Activated T-cell treated with anti-CD3 and anti-CD28 coated beads, Interleukin-2, amount 50 U/mL, for 1 hour (primary cell): ENCODE results near the gene ARL16.

Experiments
- DNase-seq: peaks from one replicate; pipeline ENCODE4 v3.0.0-alpha.2; 2020

The ARL16 gene

DNA sequence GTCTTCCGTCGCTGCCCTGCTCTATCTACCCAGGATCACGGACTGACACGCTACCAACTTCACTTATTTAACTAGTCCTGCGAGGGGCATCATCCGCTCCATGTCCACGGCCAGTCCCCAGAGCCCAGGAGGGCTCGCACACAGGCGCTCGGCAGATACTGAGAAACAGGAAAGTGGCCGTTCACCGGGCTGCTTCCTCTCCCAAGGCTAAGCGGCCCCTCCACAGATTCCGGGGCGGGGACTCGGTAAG lies 17.6 kb downstream of the ARL16 start:
- DNase-seq, result no peak

DNA sequence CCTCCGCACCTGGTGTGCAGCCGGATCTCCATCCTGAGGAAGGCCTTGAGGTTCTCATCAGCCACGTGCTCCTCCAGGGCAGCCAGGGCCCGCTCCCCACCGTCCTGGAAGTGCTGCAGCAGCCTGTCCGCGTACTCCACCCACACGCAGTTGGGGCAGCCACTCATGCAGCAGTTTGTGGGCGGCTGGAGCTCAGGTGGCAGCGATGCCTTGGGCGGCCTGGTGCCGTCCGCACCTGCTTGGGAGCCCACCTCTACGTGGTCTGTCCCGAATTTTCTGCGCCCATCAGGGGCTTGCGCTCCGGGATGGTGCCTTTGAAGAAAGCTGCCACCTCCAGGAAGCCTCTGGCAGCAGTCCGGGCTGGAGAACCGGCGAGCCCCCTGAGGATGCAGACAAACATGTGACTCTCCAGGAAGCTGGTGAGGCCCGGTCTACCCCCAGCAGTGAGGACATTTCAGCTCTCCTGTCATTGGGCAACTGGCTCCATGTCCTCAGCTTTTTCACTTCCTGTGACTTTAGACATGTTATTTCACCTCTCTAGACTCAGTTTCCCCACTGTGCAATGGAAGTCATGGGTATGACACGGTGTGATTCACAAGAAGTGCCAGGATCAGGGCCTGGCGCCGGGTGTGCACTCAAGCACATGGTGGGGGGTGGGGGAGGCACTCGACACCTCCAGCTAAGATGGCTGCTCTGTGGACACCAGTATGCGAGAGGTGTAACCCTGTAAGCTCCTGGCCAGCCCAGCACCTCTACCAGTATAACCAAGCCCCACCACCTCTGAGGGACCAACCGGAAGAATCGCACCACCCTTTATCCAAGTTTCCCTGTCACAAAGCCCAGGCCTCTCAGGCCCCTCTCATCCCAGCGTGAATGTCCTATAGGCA lies 18.1 kb downstream of the ARL16 start:
- DNase-seq, result peak; percentile 47

DNA sequence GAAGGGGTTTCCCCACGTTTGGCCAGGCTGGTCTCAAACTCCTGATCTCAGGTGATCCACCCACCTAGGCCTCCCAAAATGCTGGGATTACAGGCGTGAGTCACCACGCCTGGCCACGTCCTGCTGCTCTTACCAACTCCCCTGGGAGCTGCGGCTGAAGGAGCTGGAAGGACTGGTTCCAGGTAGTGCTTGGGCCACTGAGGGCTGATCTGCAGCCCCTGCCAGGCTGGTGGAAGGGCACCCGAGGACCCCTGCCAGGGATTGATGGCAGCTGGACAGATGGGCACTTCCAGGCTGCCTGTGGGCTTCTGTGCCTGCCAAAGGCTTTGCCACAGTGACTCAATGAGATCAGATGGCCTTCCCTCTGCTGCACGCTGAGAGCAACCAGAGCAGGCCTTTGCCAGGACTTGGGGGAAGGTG lies 19.5 kb downstream of the ARL16 start:
- no peak for DNase-seq

DNA sequence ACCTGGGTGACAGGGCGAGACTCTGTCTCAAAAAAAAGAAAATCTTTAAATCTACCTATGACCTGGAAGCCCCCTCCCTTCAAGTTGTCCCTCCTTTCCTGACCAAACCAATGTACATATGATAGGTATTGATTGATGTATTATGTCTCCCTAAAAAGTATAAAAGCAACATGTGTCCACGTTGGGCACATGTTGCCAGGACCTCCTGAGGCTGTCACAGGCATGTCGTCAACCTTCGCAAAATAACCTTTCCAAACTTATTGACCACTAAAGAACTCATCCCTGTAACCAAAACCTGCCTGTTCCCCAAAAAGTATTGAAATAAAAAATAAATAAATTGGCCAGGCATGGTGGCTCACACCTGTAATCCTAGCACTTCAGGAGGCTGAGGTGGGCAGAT lies 21.6 kb downstream of the ARL16 start:
- no peak for DNase-seq

DNA sequence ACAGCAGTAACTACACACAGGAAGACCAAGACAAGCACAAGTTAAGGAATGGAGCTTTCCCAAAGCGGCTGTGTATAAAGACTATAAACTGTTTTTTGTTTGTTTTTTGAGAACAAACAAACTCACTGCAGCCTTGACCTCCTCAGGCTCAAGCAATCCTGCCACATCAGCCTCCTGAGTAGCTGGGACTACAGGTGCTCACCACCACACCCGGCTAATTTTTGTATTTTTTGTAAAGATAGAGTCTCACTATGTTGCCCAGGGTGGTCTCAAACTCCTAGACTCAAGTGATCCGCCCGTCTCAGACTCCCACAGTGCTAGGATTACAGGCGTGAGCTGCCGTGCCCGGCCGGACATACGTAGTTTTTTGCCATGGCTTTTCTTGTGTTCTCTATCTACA lies 23.2 kb downstream of the ARL16 start:
- no peak for DNase-seq

DNA sequence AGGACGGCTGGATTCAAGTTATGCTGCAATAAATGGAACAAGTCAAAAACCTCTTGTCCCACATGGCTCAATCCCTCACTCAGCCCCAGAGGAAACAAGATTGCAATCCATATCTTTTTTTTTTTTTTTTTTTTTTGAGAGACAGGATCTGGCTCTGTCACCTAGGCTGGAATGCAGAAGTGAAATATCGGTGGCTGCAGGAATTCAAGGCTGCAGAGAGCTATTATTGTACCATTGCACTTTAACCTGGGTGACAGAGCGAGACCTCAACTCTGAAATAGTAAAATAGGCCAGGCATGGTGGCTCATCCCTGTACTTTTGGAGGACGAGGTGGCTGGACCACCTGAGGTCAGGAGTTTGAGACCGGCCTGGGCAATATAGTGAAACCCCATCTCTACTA lies 24.6 kb downstream of the ARL16 start:
- DNase-seq, result no peak

DNA sequence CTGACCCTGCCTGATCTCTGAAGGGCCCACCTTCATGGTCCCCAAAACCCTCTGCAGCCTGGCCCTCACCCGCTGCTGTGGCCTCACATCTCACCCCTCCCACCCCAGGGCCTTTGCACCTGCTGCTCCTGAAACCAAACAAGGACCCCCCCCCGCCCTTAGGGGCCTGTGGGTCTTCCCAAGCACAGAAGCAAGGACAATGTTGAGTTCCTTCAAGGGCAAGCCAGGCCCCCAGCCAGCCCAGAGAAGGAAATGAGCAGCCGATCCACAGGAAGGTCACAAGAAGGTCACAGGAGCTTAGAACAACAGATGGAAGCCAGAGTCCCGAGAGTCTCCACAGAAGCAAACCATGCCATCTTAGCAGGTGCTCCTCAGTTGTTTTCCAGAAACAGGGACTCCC lies 26.8 kb downstream of the ARL16 start:
- no peak for DNase-seq

DNA sequence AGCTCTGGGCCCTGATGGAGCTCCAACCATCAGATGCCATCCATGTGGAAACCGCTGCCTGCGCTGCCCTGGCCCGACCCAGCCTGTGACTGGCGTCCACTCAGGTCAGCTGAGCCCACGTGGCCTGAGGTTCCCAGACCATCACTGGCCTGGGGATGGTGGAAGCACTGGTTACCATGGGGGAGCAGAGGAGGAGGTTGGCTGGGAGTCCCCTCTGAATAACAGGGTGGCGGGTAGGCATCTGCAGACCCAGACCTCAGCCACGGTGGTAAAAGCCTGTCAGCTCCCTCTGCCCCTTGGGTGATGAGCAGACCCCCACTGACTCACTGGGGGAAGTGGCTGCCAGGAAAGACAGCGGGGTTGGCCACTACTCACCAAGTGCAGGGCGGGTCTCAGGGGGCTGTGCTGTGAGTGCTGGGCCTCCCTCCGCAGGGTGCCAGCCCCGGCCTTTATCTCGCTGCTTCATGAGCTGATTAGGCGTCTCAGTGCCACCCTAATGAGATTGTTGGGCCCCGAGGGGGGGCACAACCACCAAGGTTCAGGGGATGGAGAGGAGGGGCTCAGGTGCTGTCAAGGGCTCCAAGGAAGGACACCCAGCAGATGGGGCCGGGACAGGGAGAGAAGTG lies 27.4 kb downstream of the ARL16 start, which contains the start of gene PDE6G:
PDE6G (minus strand) TSS at position 425 of the 626 bp plus-strand sequence. CDS start 3,237 bp downstream, outside the sequence.
- no peak for DNase-seq

DNA sequence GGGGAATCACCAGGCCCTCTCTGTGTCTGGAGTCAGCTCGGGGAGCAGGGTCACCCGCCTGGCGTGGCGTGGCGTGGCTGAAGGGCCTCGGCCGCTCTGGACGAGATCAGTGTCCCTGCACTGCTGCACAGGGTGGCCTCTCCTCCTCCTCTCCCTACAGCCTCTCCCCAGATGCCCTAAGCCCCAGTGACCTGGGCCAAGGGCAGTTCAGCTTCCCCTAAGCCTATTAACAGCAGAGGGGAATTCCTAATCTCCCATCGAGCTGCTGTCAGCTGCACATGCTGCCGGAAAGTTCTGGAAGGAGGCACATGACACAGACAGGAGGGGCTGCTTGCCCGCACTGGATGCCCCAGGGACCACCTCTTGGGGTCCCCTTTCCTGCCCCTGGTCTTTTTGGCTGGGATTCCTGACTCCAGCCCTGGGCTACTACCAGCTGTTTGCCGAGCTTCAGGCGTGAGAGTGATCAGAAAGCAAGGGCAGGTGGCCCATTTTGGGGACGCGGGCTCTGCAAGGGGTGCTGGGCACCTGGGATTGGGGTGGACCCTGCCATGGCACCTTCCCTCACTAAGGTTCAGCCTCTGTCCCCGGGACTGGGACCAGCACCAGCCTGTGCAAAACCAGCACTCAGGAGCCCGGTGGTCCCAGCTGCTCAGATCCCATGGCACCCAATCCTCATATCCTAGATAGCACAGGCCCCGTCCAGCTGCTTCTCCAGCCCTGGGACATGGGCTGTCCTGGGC lies 28.0 kb downstream of the ARL16 start:
- DNase-seq, result no peak

DNA sequence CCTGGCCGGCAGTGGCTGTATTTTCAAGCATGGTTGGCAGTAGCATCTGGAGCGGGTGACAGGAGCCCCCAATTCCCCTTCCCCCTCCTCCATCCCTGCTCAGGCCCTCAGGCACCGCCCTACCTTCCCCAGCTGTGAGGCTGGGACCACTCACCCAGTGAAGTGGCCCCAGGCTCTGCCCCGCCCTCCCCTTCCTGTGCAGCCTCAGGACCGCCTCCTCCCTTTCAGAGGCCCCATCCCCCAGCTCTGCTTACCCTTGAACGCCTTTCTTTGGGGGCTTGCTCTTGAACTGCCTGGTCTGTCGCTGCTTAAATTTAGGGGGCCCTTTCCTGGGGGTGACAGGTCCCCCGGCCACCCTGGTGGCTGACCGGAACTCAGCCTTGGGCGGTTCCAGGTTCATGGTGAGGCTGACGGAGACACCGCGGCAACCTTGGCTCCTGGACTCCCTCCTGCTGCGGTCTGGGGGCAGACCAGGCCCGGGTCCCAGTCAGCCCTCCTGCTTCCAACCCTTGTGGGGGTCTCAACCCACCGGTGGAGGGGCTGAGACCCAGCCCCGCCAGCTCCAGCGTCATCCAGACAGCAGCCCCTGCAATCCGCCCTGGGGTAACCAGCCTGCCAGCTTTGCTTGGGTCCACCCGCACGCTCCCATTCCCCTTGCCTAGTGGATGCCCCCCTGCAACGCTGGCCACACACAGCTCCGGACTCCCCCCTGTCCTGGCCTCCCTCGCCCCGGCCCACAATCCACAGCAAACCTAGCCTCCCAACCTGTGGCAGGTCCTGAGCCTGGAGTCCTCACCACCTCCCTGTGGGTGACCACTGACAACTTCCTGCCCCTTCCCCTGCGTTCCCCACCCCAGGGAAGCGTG lies 30.5 kb downstream of the ARL16 start:
- no peak for DNase-seq

DNA sequence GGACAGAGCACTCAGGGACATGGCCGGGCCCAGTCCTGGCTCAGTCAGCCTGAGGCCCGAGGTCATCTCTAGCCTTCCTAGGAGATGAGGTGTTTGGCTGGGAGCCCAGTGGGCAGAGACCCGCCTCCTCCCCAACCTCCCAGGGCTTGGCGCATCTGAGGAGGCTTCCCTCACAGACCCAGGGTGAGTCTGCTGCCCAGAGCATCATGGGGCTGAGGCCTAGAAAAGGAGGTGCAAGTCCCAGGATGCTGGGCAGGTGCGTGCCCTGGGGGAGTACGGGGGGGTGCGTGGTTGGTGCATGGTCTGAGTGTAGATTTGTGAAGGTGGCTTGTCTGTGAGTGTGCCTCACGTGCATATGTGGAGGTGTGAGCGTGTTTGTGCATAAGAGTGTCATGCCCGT lies 31.9 kb downstream of the ARL16 start:
- no peak for DNase-seq

DNA sequence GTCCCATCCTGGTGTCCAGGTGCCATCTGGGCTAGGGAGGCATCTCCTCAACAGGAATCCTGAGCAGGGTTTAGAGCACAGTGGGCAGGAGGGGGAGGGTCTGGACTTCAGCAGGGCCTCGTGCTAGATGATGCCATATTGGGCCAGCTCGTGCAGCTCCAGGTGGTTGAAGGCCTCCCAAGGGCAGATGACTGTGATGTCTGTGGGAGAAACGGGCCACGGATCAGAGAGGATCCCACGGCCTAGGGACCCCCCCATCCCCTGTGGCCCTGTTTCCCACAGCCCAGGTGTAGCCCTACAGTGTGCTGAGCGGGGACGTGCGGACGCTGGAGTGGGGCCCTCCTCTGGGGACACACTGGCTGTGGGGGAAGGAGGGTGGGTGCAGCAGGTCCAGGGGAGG lies 32.6 kb downstream of the ARL16 start:
- no peak for DNase-seq

DNA sequence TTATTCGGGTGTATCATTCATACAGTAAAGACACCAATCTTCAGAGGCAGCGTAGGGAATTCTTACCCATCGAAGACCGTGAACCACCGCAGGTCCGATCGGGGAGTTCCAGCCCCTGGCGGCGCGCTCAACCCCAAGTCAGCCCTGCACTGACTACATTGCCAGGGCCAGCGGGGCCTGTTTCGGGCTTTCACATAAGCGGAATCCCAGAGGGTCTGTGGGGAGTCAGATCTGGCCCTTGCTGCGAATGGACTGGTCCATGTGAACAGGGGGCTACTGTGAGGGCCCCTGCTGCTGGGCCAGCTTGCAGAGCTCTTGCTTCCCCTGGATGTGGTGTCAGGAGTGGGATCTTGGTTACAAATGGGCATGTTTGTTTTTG lies 34.9 kb downstream of the ARL16 start:
- no peak for DNase-seq

DNA sequence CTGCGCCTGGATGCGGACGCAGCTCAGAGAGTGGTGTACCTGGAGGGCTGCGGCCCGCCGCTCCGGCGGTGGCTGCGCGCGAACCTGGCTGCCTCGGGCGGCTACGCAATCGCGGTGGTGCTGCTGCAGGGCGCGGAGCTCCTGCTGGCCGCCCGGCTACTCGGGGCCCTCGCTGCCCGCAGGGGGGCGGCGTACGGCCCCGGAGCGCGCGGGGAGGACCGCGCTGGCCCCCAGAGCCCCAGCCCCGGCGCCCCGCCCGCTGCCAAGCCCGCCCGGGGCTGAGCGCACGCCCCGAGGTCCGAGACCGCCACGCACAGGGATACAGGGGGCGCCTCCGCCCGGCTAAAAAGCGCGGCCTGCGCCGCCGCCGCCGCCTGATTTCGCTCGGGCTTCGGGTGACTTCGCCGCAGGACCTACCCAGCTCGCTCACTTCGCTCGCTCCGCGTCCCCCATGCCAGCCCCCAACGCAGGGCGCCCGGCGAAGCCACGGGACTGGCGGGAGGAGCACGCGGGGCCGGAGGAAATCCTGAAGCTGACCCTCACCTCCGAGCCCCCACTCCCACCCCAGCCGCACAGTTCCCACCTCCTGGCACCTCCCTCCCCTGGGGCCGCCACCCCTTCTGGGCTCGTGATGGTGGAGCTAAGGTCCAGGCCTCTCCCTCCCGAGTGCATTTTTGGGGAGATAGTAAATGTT lies 35.4 kb downstream of the ARL16 start:
- no peak for DNase-seq

DNA sequence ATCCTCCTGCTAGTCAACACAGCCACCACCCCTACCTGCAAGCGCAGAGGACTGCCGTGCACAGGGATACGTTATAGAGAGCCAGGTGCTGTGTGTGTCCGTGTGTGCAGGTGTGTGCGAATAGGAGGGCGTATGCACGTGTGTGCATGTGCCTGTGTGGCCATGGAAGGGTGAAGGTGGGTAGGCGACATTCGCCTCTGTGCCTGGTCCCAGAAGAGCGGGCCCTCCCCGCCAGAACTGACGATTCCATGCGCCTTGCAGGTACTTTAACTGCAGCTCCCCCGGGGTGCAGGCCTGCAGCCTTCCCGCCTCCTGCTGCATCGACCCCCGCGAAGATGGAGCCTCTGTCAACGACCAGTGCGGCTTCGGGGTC lies 36.0 kb downstream of the ARL16 start:
- no peak for DNase-seq

DNA sequence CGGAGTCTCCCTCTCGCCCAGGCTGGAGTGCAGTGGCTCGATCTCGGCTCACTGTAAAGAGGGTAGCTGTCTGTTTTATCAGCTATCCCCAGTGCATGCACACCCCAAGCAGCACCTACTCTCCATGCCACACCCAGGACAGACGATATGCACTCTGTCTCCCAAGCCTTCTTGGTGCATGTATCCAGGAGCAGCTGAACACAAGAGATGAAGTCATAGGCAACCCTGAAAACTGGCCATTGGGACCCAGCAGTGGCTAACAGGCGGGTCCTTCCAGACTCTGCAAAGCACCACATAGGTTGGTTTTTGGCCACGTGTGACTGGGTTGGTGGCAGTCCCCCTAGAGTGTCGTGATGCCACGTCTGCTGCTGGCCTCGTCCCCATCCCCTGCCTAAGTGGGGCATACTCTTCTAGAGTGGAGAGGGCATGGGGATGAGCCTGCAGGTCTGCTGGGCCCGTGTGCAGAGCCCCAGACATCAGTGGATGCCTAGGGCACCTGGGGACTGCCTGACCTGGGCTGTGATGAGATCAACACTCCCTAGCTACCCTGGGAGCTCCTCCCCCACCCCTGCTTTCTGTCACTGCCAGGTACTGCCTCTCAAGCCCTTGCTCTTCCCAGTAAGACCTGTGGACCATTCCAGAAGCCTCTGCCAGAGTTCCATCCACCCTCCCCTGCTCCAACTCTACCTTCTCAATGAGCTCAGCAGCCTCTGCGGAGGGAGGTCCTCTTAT lies 36.6 kb downstream of the ARL16 start:
- DNase-seq, result no peak

DNA sequence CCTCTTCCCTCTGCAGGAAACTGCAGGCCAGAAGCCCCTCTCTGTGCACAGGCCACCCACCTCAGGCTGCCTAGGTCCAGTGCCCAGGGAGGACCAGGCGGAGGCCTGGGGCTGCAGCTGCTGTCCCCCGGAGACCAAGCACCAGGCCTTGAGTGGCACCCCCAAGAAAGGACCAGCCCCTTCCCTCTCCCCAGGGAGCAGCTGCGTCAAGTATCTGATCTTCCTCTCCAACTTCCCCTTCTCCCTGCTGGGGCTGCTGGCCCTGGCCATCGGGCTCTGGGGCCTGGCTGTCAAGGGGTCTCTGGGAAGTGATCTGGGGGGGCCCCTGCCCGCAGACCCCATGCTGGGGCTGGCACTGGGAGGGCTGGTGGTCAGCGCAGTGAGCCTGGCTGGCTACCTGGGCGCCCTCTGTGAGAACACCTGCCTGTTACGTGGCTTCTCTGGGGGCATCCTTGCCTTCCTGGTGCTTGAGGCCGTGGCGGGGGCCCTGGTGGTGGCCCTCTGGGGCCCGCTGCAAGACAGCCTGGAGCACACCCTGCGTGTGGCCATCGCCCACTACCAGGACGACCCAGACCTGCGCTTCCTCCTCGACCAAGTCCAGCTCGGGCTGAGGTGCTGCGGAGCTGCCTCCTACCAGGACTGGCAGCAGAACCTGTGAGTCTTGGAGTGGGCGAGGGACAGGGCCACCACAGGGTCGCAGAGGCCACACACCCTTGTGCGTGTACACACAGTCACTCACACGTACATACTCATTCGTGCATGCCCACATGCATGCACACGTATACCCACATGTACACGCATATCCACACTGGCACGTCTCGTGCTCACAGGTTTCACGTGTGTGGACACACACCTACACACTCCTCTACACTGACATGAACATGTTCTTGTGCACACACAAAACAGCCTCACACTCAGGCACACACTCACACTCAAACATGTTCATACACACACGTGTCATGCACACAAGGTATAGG lies 38.3 kb downstream of the ARL16 start:
- DNase-seq, result no peak

DNA sequence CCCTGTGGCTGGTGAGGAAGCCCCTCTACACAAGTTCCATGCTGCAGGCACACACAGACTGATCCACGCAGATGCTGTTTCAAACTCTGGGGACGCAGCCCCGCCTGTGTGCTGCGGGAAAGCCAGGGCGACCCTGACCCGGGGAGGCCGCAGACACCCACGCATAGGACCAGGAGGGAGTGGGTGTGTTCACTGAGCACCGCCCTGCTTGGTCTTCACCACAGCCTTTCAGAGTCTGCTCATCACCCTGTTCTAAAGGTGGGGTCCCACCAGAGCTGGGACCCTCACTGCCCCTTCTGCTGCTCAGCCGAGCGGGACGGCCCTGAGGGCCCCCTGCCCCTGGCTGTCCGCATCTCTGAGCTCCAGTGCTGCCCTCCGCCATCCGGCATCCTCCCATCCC lies 39.1 kb downstream of the ARL16 start:
- DNase-seq, result no peak

DNA sequence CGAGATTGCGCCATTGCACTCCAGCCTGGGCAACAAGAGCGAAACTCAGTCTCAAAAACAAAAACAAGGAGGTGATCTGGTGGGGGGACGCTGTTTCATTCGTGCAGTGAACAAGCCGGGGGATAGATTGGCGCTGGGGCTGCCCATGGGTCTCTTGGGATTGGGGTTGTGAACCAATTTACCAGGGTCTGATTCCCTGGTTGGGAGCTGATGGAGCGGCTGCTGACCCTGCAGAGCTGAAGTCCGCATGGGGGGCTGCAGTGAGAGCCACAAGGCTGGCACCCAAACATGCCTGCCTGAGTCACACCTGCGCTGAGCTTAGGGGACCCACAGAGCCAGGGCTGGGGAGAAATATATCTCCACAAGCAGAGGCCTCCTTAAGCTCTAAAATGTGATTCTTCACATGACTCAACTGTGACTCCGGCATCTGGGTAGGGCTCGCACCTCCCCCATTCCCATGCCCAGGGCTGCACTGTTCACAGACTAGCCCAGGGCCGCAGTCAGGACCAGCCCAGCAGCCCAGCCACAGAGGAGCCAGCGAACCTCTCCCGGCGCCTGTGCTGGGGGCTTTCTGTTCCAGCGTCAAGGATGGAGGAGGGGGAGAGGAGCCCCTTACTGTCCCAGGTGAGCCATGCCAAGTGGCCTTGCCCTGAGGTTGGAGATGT lies 41.6 kb downstream of the ARL16 start:
- no peak for DNase-seq

DNA sequence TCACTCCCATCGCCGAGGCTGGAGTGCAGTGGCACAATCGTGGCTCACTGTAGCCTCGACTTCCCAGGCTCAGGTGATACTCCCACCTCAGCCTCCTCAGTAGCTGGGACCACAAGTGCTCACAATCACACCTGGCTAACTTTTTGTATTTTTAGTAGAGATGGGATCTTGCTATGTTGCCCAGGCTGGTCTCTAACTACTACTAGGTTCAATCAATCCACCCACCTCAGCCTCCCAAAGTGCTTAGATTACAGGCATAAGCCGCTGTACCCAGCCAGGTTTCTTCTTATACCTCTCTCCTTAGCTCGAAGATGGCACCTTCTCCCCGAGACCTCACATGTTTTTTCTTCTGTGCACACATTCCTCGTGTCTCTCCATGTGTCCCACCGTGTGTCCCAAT lies 43.6 kb downstream of the ARL16 start:
- no peak for DNase-seq
